CD4-positive, CD25-positive, alpha-beta regulatory T cell (primary cell): Measurements from ENCODE around the gene UBE2E2. TPM values are rescaled to one million over a fixed set of nuclear protein-coding genes. Genes with fewer than 3 reads are reported as not detected.

Experiments
- ATAC-seq, 2 donors: fragments of 150-1000 bp; cut with Tn5 transposase; one replicate each; pipeline ENCODE4 v1.10.0; 2021; ENCODE audit warnings: low read depth in 2 of 2, moderate number of reproducible peaks in 2 of 2, moderate library complexity in 1 of 2
- DNase-seq, 3 donors: peaks; one replicate each; pipeline versions ENCODE4 v3.0.0 to v3.0.0-alpha.2; 2012 to 2022; ENCODE audit warnings: mixed read lengths in 1 of 3
- H3K27ac ChIP-seq: one replicate; pipeline ENCODE4 v1.7.0; 2013; ENCODE audit warnings: mild to moderate bottlenecking, low read length; ENCODE audit not compliant: insufficient read depth, poor library complexity, severe bottlenecking
- H3K27me3 ChIP-seq: one replicate; pipeline ENCODE4 v1.7.0; 2013; ENCODE audit warnings: low read length; ENCODE audit not compliant: control insufficient read depth, insufficient read depth
- H3K36me3 ChIP-seq: one replicate; pipeline ENCODE4 v1.7.0; 2013; ENCODE audit warnings: mild to moderate bottlenecking, low read length, moderate library complexity; ENCODE audit not compliant: control insufficient read depth, insufficient read depth
- H3K4me1 ChIP-seq: 2 replicates; pipeline ENCODE4 v1.7.0; 2013; ENCODE audit warnings: mild to moderate bottlenecking, low read length; ENCODE audit not compliant: insufficient read depth, control insufficient read depth, poor library complexity, severe bottlenecking
- H3K4me3 ChIP-seq: one replicate; pipeline ENCODE4 v1.7.0; 2013; ENCODE audit warnings: low read depth, mild to moderate bottlenecking, low read length, moderate library complexity
- H3K9me3 ChIP-seq, 2 experiments: 1 replicate in 1 of 2; 2 replicates in 1 of 2; pipeline ENCODE4 v1.7.0; 2013; ENCODE audit warnings: low read length in 2 of 2, mild to moderate bottlenecking in 1 of 2, moderate library complexity in 1 of 2; ENCODE audit not compliant: control insufficient read depth in 2 of 2
- H3K27ac Mint-ChIP-seq, 3 donors: one replicate each; pipeline ENCODE4 v1.8.0; 2020 to 2022; ENCODE audit warnings: mild to moderate bottlenecking in 3 of 3, mixed read lengths in 3 of 3, moderate library complexity in 2 of 3
- H3K27me3 Mint-ChIP-seq: one replicate; pipeline ENCODE4 v1.8.0; 2022; ENCODE audit warnings: mild to moderate bottlenecking, mixed read lengths
- H3K36me3 Mint-ChIP-seq: one replicate; pipeline ENCODE4 v1.8.0; 2020; ENCODE audit warnings: mixed read lengths
- H3K4me1 Mint-ChIP-seq, 4 donors: one replicate each; pipeline ENCODE4 v1.8.0; 2020 to 2022; ENCODE audit warnings: mixed read lengths in 4 of 4, mild to moderate bottlenecking in 1 of 4
- H3K4me3 Mint-ChIP-seq, 4 donors: one replicate each; pipeline ENCODE4 v1.8.0; 2020 to 2022; ENCODE audit warnings: mild to moderate bottlenecking in 4 of 4, mixed read lengths in 4 of 4, moderate library complexity in 3 of 4
- H3K9me3 Mint-ChIP-seq, 7 donors: one replicate each; pipeline ENCODE4 v1.8.0; 2020 to 2022; ENCODE audit warnings: mixed read lengths in 7 of 7, mild to moderate bottlenecking in 3 of 7, moderate library complexity in 2 of 7
- polyA plus RNA-seq, 4 donors: library from polyadenylated mRNA; unstranded; fragments of 300-500 nt; fragmentation: Illumina TruSeq; gene quantifications; one replicate each; pipeline ENCODE4 v1.2.3, GENCODE V29; 2021
- total RNA-seq: library from RNA; stranded (reverse); gene quantifications from one replicate; pipeline ENCODE4 v1.2.3, GENCODE V29; 2022

Gene UBE2E2
- total and polyA plus RNA-seq, 5 donors from 2014 or later, result 0.81 to 9.6 (median 1.8) TPM

GRCh38 chr3:23270423-23270822 lies 67.3 kb downstream of the UBE2E2 start:
- Histone ChIP-seq H3K4me1 (no peaks in the 10 kb centered on the region), H3K4me3 (no peak overlapping the region), H3K27ac (no peak overlapping the region), H3K36me3 (no peaks in the 10 kb centered on the region), H3K9me3 (no peaks in the 10 kb centered on the region), H3K27me3 (no peaks in the 10 kb centered on the region)
- H3K36me3 Mint-ChIP-seq, result no peaks in the 10 kb centered on the region
- peaks cover 0 to 9% (median 1%) of the 10 kb centered on the region in 7 donors for H3K9me3 Mint-ChIP-seq
- DNase-seq (no peak), ATAC-seq (no peak)
- H3K4me3 Mint-ChIP-seq, result no peak overlapping the region
- H3K27me3 Mint-ChIP-seq, result no peaks in the 10 kb centered on the region
- H3K27ac Mint-ChIP-seq, result no peak overlapping the region
- peaks cover 0 to 7% (median 2%) of the 10 kb centered on the region in 4 donors for H3K4me1 Mint-ChIP-seq

- ATAC-seq (peak in 1 of 2 donors; percentile 8), DNase-seq (no peak)
- H3K9me3 Mint-ChIP-seq, result peaks cover 0 to 9% (median 1%) of the 10 kb centered on the region in 7 donors
- Histone ChIP-seq H3K27me3 (no peaks in the 10 kb centered on the region), H3K9me3 (no peaks in the 10 kb centered on the region), H3K27ac (no peak overlapping the region), H3K4me3 (no peak overlapping the region), H3K4me1 (no peaks in the 10 kb centered on the region), H3K36me3 (no peaks in the 10 kb centered on the region)
- no peak overlapping the region for H3K4me3 Mint-ChIP-seq
- peaks cover 0 to 10% (median 3%) of the 10 kb centered on the region in 4 donors for H3K4me1 Mint-ChIP-seq
- H3K27me3 Mint-ChIP-seq, result no peaks in the 10 kb centered on the region
- H3K27ac Mint-ChIP-seq, result no peak overlapping the region
- H3K36me3 Mint-ChIP-seq, result no peaks in the 10 kb centered on the region
Measured at GRCh38 chr3:23271876-23272741, 69.0 kb downstream of the UBE2E2 start.

GRCh38 chr3:23272820-23273219 lies 69.7 kb downstream of the UBE2E2 start:
- Histone ChIP-seq H3K9me3 (no peaks in the 10 kb centered on the region), H3K4me3 (no peak overlapping the region), H3K27ac (no peak overlapping the region), H3K36me3 (no peaks in the 10 kb centered on the region), H3K4me1 (no peaks in the 10 kb centered on the region), H3K27me3 (no peaks in the 10 kb centered on the region)
- no peak for ATAC-seq
- Mint-ChIP-seq H3K36me3 (no peaks in the 10 kb centered on the region), H3K4me1 (peaks cover 0 to 10% (median 3%) of the 10 kb centered on the region in 4 donors), H3K4me3 (no peak overlapping the region), H3K27ac (no peak overlapping the region), H3K9me3 (peaks cover 0 to 9% (median 1%) of the 10 kb centered on the region in 7 donors), H3K27me3 (no peaks in the 10 kb centered on the region)
- no peak for DNase-seq

- H3K9me3 Mint-ChIP-seq, result peaks cover 0 to 8% (median 4%) of the 10 kb centered on the region in 7 donors
- Histone ChIP-seq H3K27me3 (no peaks in the 10 kb centered on the region), H3K4me1 (no peaks in the 10 kb centered on the region), H3K9me3 (no peaks in the 10 kb centered on the region), H3K36me3 (no peaks in the 10 kb centered on the region), H3K4me3 (no peak overlapping the region), H3K27ac (no peak overlapping the region)
- H3K27me3 Mint-ChIP-seq, result no peaks in the 10 kb centered on the region
- peaks cover 0 to 9% (median 3%) of the 10 kb centered on the region in 4 donors for H3K4me1 Mint-ChIP-seq
- no peaks in the 10 kb centered on the region for H3K36me3 Mint-ChIP-seq
- DNase-seq, result no peak
- H3K4me3 Mint-ChIP-seq, result no peak overlapping the region
- no peak for ATAC-seq
- H3K27ac Mint-ChIP-seq, result no peak overlapping the region
Measured at GRCh38 chr3:23275061-23275460, 71.9 kb downstream of the UBE2E2 start.

- ATAC-seq, result no peak
Measured at GRCh38 chr3:23275814-23276213, 72.7 kb downstream of the UBE2E2 start.

GRCh38 chr3:23276913-23277658 lies 74.0 kb downstream of the UBE2E2 start:
- Mint-ChIP-seq H3K27me3 (no peaks in the 10 kb centered on the region), H3K9me3 (peaks cover 0 to 8% (median 2%) of the 10 kb centered on the region in 7 donors), H3K27ac (no peak overlapping the region), H3K4me3 (no peak overlapping the region), H3K36me3 (no peaks in the 10 kb centered on the region), H3K4me1 (peaks cover 0 to 3% (median 1%) of the 10 kb centered on the region in 4 donors)
- no peaks in the 10 kb centered on the region for H3K36me3 ChIP-seq
- DNase-seq (no peak), ATAC-seq (no peak)
- H3K27me3 ChIP-seq, result no peaks in the 10 kb centered on the region
- H3K9me3 ChIP-seq, result no peaks in the 10 kb centered on the region
- H3K27ac ChIP-seq, result no peak overlapping the region
- no peak overlapping the region for H3K4me3 ChIP-seq
- no peaks in the 10 kb centered on the region for H3K4me1 ChIP-seq

More at GRCh38 chr3:23275814-23276213, 72.7 kb downstream of the UBE2E2 start:
- H3K4me1 ChIP-seq, result no peaks in the 10 kb centered on the region
- no peak for DNase-seq
- no peaks in the 10 kb centered on the region for H3K9me3 ChIP-seq
- Mint-ChIP-seq H3K4me1 (peaks cover 0 to 3% (median 1%) of the 10 kb centered on the region in 4 donors), H3K4me3 (no peak overlapping the region), H3K27ac (no peak overlapping the region), H3K36me3 (no peaks in the 10 kb centered on the region), H3K9me3 (peaks cover 0 to 8% (median 4%) of the 10 kb centered on the region in 7 donors), H3K27me3 (no peaks in the 10 kb centered on the region)
- no peaks in the 10 kb centered on the region for H3K36me3 ChIP-seq
- H3K4me3 ChIP-seq, result no peak overlapping the region
- H3K27ac ChIP-seq, result no peak overlapping the region
- no peaks in the 10 kb centered on the region for H3K27me3 ChIP-seq

GRCh38 chr3:23277688-23278087 lies 74.6 kb downstream of the UBE2E2 start:
- no peaks in the 10 kb centered on the region for H3K36me3 Mint-ChIP-seq

More at GRCh38 chr3:23277688-23278087, 74.6 kb downstream of the UBE2E2 start:
- DNase-seq, result no peak
- H3K36me3 ChIP-seq, result no peaks in the 10 kb centered on the region
- no peak for ATAC-seq
- no peak overlapping the region for H3K27ac Mint-ChIP-seq
- peaks cover 0 to 4% (median 0%) of the 10 kb centered on the region in 7 donors for H3K9me3 Mint-ChIP-seq
- H3K9me3 ChIP-seq, result no peaks in the 10 kb centered on the region
- no peak overlapping the region for H3K4me3 ChIP-seq
- H3K27me3 ChIP-seq, result no peaks in the 10 kb centered on the region
- H3K4me3 Mint-ChIP-seq, result no peak overlapping the region
- H3K27ac ChIP-seq, result no peak overlapping the region
- H3K4me1 Mint-ChIP-seq, result peaks cover 0 to 5% (median 3%) of the 10 kb centered on the region in 4 donors
- H3K4me1 ChIP-seq, result no peaks in the 10 kb centered on the region
- H3K27me3 Mint-ChIP-seq, result no peaks in the 10 kb centered on the region
